Fibroblast of skin of right quadriceps (primary cell): ENCODE measurements around the gene KRTAP4-9.
"Not testable (repeated sequence)": the region's sequence is repeated elsewhere in the genome, so short reads cannot be mapped to it uniquely, and the experiment has no call there.

Source experiments
- DNase-seq: peaks from one replicate; pipeline ENCODE4 v3.0.0-alpha.2; 2013

KRTAP4-9 gene

GRCh38 chr17:41105347-41105746, at the start of gene KRTAP4-9:
KRTAP4-9 (plus strand) TSS chr17:41105389; CDS start chr17:41105389, 0 bp downstream.
- DNase-seq: not testable (repeated sequence)

- DNase-seq: no peak
Observed at GRCh38 chr17:41057547-41057946, 47.6 kb upstream of the KRTAP4-9 start.

- no peak for DNase-seq
Observed at GRCh38 chr17:41058741-41059140, 46.4 kb upstream of the KRTAP4-9 start.

GRCh38 chr17:41059276-41060051, 45.7 kb upstream of the KRTAP4-9 start:
- DNase-seq: peak; percentile 96

GRCh38 chr17:41060052-41060604, 45.1 kb upstream of the KRTAP4-9 start, which contains the start of gene KRTAP2-3:
KRTAP2-3 (minus strand) TSS chr17:41060114; CDS start chr17:41060050, 64 bp downstream.
- peak; percentile 97 for DNase-seq

- peak; percentile 98 for DNase-seq
Observed at GRCh38 chr17:41061964-41062363, 43.2 kb upstream of the KRTAP4-9 start.

GRCh38 chr17:41063449-41063848, 41.7 kb upstream of the KRTAP4-9 start:
- DNase-seq: no peak

GRCh38 chr17:41064301-41064700, 40.9 kb upstream of the KRTAP4-9 start:
- no peak for DNase-seq

- not testable (repeated sequence) for DNase-seq
Observed at GRCh38 chr17:41065016-41065689, 40.0 kb upstream of the KRTAP4-9 start.

GRCh38 chr17:41065829-41066624, 39.2 kb upstream of the KRTAP4-9 start, which contains the start of gene KRTAP2-4:
KRTAP2-4 (minus strand) TSS chr17:41065879; CDS start chr17:41065845, 34 bp downstream.
- peak; percentile 91 for DNase-seq

- peak; percentile 78 for DNase-seq
Observed at GRCh38 chr17:41067281-41067680, 37.9 kb upstream of the KRTAP4-9 start.

GRCh38 chr17:41069031-41069430, 36.2 kb upstream of the KRTAP4-9 start:
- no peak for DNase-seq

GRCh38 chr17:41071606-41072360, 33.4 kb upstream of the KRTAP4-9 start:
- DNase-seq: no peak

- DNase-seq: no peak
Observed at GRCh38 chr17:41073676-41074075, 31.5 kb upstream of the KRTAP4-9 start.

- DNase-seq: no peak
Observed at GRCh38 chr17:41076788-41077187, 28.4 kb upstream of the KRTAP4-9 start.

- DNase-seq: peak; percentile 43
Observed at GRCh38 chr17:41082626-41083025, 22.6 kb upstream of the KRTAP4-9 start.

GRCh38 chr17:41083427-41083826, 21.8 kb upstream of the KRTAP4-9 start:
- peak; percentile 82 for DNase-seq

GRCh38 chr17:41084100-41084856, 20.9 kb upstream of the KRTAP4-9 start, which contains the start of gene KRTAP4-7:
KRTAP4-7 (plus strand) TSS chr17:41084150; CDS start chr17:41084207, 57 bp downstream.
- not testable (repeated sequence) for DNase-seq

GRCh38 chr17:41088760-41089352, 16.3 kb upstream of the KRTAP4-9 start:
- not testable (repeated sequence) for DNase-seq

GRCh38 chr17:41096055-41096454, 9.1 kb upstream of the KRTAP4-9 start:
- DNase-seq: no peak

- DNase-seq: no peak
Observed at GRCh38 chr17:41098042-41098441, 7.1 kb upstream of the KRTAP4-9 start, which contains the start of gene KRTAP4-8. KRTAP4-8 (minus strand) TSS chr17:41098142; CDS start chr17:41098084, 58 bp downstream.
